ENCODE measurements around the gene INTS7.
"Not testable (repeated sequence)": the region's sequence is repeated elsewhere in the genome, so short reads cannot be mapped to it uniquely, and the experiment has no call there.

Gene INTS7

GRCh38 chr1:212020975-212021374 is 14.4 kb downstream of the INTS7 start:
- H3K27ac Mint-ChIP-seq, result no peak overlapping the region
- no peaks in the 10 kb centered on the region for H3K27me3 Mint-ChIP-seq
- peaks cover 15% of the 10 kb centered on the region for H3K36me3 Mint-ChIP-seq
- no peak overlapping the region for H3K4me3 Mint-ChIP-seq
- H3K9me3 Mint-ChIP-seq (ENCODE audit: low read depth), result peaks cover 7% of the 10 kb centered on the region
- no peaks in the 10 kb centered on the region for H3K4me1 Mint-ChIP-seq (ENCODE audit: low read depth)

- Mint-ChIP-seq H3K27me3 (no peaks in the 10 kb centered on the region), H3K36me3 (peaks cover 10% of the 10 kb centered on the region), H3K27ac (no peak overlapping the region), H3K4me3 (no peak overlapping the region), H3K9me3 (ENCODE audit: low read depth) (no peaks in the 10 kb centered on the region), H3K4me1 (ENCODE audit: low read depth) (peaks cover 2% of the 10 kb centered on the region)
Observed at GRCh38 chr1:212013672-212014071, 21.7 kb downstream of the INTS7 start.

- H3K27me3 Mint-ChIP-seq, result no peaks in the 10 kb centered on the region
- H3K36me3 Mint-ChIP-seq, result peaks cover 11% of the 10 kb centered on the region
- peaks cover 2% of the 10 kb centered on the region for H3K4me1 Mint-ChIP-seq (ENCODE audit: low read depth)
- no peaks in the 10 kb centered on the region for H3K9me3 Mint-ChIP-seq (ENCODE audit: low read depth)
- H3K4me3 Mint-ChIP-seq, result no peak overlapping the region
- no peak overlapping the region for H3K27ac Mint-ChIP-seq
Observed at GRCh38 chr1:212012034-212012740, 23.2 kb downstream of the INTS7 start.

- Mint-ChIP-seq H3K27me3 (no peaks in the 10 kb centered on the region), H3K9me3 (ENCODE audit: low read depth) (no peaks in the 10 kb centered on the region), H3K4me1 (ENCODE audit: low read depth) (peaks cover 2% of the 10 kb centered on the region), H3K4me3 (no peak overlapping the region), H3K36me3 (peaks cover 13% of the 10 kb centered on the region), H3K27ac (no peak overlapping the region)
Observed at GRCh38 chr1:212010004-212010403, 25.4 kb downstream of the INTS7 start.

- Mint-ChIP-seq H3K4me1 (ENCODE audit: low read depth) (peaks cover 2% of the 10 kb centered on the region), H3K36me3 (peaks cover 15% of the 10 kb centered on the region), H3K27me3 (no peaks in the 10 kb centered on the region), H3K27ac (no peak overlapping the region), H3K9me3 (ENCODE audit: low read depth) (no peaks in the 10 kb centered on the region), H3K4me3 (no peak overlapping the region)
Observed at GRCh38 chr1:212009561-212009960, 25.8 kb downstream of the INTS7 start.

GRCh38 chr1:212007886-212008285 is 27.5 kb downstream of the INTS7 start:
- Mint-ChIP-seq H3K4me1 (ENCODE audit: low read depth) (peaks cover 2% of the 10 kb centered on the region), H3K36me3 (peaks cover 13% of the 10 kb centered on the region), H3K27ac (no peak overlapping the region), H3K4me3 (no peak overlapping the region), H3K27me3 (no peaks in the 10 kb centered on the region), H3K9me3 (ENCODE audit: low read depth) (no peaks in the 10 kb centered on the region)

- H3K36me3 Mint-ChIP-seq, result peaks cover 13% of the 10 kb centered on the region
- no peak overlapping the region for H3K4me3 Mint-ChIP-seq
- H3K9me3 Mint-ChIP-seq (ENCODE audit: low read depth), result no peaks in the 10 kb centered on the region
- peaks cover 2% of the 10 kb centered on the region for H3K4me1 Mint-ChIP-seq (ENCODE audit: low read depth)
- no peaks in the 10 kb centered on the region for H3K27me3 Mint-ChIP-seq
- H3K27ac Mint-ChIP-seq, result no peak overlapping the region
Observed at GRCh38 chr1:212007178-212007577, 28.2 kb downstream of the INTS7 start.

GRCh38 chr1:212004895-212005608 is 30.3 kb downstream of the INTS7 start:
- Mint-ChIP-seq H3K27me3 (no peaks in the 10 kb centered on the region), H3K36me3 (peaks cover 19% of the 10 kb centered on the region), H3K4me1 (ENCODE audit: low read depth) (no peaks in the 10 kb centered on the region), H3K4me3 (no peak overlapping the region), H3K9me3 (ENCODE audit: low read depth) (no peaks in the 10 kb centered on the region), H3K27ac (no peak overlapping the region)

GRCh38 chr1:212002536-212002935 is 32.8 kb downstream of the INTS7 start:
- Mint-ChIP-seq H3K4me1 (ENCODE audit: low read depth) (no peaks in the 10 kb centered on the region), H3K36me3 (peaks cover 16% of the 10 kb centered on the region)

GRCh38 chr1:211997426-211997825 is 37.9 kb downstream of the INTS7 start:
- not testable (repeated sequence) for H3K4me1 Mint-ChIP-seq (ENCODE audit: low read depth); H3K9me3 Mint-ChIP-seq (ENCODE audit: low read depth); H3K4me3 Mint-ChIP-seq; H3K27ac Mint-ChIP-seq; H3K27me3 Mint-ChIP-seq
- H3K36me3 Mint-ChIP-seq, result peaks cover 16% of the 10 kb centered on the region

More at GRCh38 chr1:212002536-212002935, 32.8 kb downstream of the INTS7 start:
- H3K9me3 Mint-ChIP-seq (ENCODE audit: low read depth), result no peaks in the 10 kb centered on the region
- no peak overlapping the region for H3K27ac Mint-ChIP-seq
- H3K4me3 Mint-ChIP-seq, result no peak overlapping the region
- H3K27me3 Mint-ChIP-seq, result no peaks in the 10 kb centered on the region

- no peaks in the 10 kb centered on the region for H3K9me3 Mint-ChIP-seq (ENCODE audit: low read depth)
- no peak overlapping the region for H3K4me3 Mint-ChIP-seq
- no peaks in the 10 kb centered on the region for H3K4me1 Mint-ChIP-seq (ENCODE audit: low read depth)
- no peak overlapping the region for H3K27ac Mint-ChIP-seq
- no peaks in the 10 kb centered on the region for H3K27me3 Mint-ChIP-seq
- H3K36me3 Mint-ChIP-seq, result peaks cover 17% of the 10 kb centered on the region
Observed at GRCh38 chr1:211991695-211992094, 43.7 kb downstream of the INTS7 start.

- Mint-ChIP-seq H3K9me3 (ENCODE audit: low read depth) (no peaks in the 10 kb centered on the region), H3K27ac (no peak overlapping the region), H3K4me1 (ENCODE audit: low read depth) (no peaks in the 10 kb centered on the region), H3K27me3 (no peaks in the 10 kb centered on the region), H3K36me3 (peaks cover 29% of the 10 kb centered on the region), H3K4me3 (no peak overlapping the region)
Observed at GRCh38 chr1:211986628-211987254, 48.6 kb downstream of the INTS7 start.

GRCh38 chr1:211985556-211986264 is 49.6 kb downstream of the INTS7 start:
- H3K27ac Mint-ChIP-seq, result no peak overlapping the region
- peaks cover 27% of the 10 kb centered on the region for H3K36me3 Mint-ChIP-seq
- H3K4me1 Mint-ChIP-seq (ENCODE audit: low read depth), result no peaks in the 10 kb centered on the region
- H3K4me3 Mint-ChIP-seq, result no peak overlapping the region
- no peaks in the 10 kb centered on the region for H3K9me3 Mint-ChIP-seq (ENCODE audit: low read depth)
- H3K27me3 Mint-ChIP-seq, result no peaks in the 10 kb centered on the region

GRCh38 chr1:211978596-211978995 is 56.8 kb downstream of the INTS7 start:
- no peaks in the 10 kb centered on the region for H3K4me1 Mint-ChIP-seq (ENCODE audit: low read depth)
- H3K27ac Mint-ChIP-seq, result no peak overlapping the region
- no peaks in the 10 kb centered on the region for H3K27me3 Mint-ChIP-seq
- no peaks in the 10 kb centered on the region for H3K9me3 Mint-ChIP-seq (ENCODE audit: low read depth)
- no peak overlapping the region for H3K4me3 Mint-ChIP-seq
- H3K36me3 Mint-ChIP-seq, result peaks cover 24% of the 10 kb centered on the region
